HG03342 (cell line): Measurements from ENCODE around the gene DNAH2.
A peak's percentile ranks its signal among the peaks of the same experiment; 100 is the strongest.

Experiments used
- ATAC-seq: cut with Tn5 transposase; IDR thresholded peaks from one replicate; pipeline ENCODE4 v1.9.1; 2021; ENCODE audit warnings: mild to moderate bottlenecking, moderate library complexity; ENCODE audit not compliant: unreplicated experiment

DNAH2 gene

DNA sequence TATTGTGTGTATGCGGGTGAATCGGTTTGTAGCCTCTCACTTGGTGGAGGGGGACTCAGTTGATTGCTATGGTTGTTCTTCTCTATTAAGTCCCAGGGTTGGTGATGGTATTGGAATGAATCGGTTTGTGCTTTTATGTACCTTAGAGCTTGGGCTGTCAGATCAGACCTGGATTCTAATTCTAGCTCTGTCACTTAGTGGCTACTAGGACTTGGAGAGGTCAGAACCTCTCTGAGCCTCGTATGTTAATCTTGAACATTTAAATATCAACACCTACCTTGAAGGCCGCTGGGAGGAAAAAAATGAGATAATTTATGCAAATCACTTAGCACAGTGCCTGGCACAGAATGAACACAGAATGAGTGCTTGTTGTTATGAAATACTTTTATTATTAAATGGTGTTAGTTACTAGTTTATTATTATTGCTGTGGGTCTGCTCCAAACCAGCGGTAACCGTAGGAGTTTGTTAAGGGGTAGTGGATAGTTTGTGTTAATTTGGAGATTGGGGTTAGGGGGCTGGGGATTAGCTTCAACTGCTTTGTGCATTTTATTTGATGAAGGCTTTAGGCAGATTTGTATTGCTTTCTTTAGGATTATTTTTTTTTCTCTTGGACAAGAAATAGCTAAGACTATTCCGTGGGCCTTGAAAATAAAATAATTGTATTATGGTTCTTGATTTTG is 120.0 kb downstream of the DNAH2 start:
- ATAC-seq: no peak

DNA sequence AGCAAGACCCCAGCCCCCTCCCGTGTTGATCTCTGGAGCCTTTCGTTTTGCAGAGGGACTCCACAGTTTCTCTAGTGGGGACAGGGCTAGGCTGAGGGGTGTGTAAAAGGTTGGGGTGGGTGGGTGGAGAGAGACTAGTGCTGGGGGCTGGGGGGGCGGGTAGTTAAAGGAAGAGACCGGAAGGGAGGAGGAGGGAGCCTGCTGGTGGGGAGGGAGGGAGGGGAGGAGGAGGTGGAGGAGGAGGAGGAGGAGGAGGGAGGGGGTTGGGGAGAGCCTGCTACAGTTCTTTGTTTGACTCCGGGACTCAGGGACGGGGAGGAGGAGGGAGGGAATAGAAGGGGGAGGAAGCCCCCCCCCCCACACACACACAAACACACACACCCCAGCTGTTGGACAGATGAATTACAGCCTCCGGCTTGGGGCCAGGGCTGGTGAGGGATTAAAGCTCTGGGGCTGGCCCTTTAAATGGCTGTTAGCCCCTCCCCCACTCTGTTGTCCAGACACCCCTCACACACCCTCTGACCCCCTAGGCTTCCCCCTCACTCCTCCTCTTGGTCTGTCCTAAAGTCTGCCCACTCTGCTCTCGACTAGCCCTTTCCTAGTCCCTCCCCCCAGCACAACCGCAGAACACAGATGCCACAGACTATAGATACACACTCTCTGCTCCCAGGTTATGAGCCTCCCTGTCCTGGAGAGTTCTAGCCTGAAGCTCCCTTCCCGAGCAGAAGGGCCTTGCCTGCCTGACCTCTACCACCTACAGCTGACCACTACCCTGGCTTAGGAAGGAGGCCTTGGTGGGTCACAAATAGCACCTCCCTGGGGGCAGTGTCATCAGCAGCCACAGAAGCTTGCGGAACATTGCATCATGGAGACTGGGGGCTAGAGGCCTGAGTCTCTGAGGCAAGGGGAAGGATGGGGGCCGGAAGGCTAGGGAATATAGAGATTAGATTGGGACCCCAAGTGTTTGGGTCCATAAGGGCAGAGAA is 120.8 kb downstream of the DNAH2 start:
- no peak for ATAC-seq

DNA sequence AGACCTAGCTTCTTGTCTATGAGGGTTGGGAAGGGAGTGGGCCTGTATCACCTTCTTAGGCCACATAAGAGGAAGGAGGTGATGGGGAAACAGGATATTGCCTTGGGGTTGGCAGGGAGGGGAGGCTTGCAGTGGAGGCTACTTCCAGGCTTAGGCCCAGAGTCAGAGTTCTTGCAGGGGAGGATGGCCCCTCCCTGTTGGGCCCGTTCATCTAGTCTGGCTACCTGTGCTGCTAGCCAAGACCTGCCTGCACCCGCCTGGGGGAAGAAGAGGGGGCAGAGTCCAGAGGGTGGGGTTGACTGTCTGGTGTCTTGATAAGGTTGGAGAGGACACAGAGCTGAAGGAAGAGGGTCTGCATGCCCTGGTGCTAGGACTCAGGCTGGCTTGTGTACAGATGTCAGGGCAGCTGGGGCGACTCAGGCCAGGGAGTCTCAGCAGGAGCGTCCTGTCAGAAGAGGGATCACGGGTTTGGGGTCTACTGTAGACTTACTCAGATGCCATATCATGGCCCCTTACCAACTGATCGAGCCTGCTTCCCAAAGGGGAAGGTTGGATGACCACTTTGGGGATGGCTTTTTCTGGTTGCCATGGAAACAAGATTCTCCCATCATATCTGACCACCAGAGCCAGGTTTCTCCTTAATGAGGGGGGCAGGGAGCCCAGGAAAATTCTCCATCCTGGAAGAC is 121.8 kb downstream of the DNAH2 start:
- no peak for ATAC-seq

DNA sequence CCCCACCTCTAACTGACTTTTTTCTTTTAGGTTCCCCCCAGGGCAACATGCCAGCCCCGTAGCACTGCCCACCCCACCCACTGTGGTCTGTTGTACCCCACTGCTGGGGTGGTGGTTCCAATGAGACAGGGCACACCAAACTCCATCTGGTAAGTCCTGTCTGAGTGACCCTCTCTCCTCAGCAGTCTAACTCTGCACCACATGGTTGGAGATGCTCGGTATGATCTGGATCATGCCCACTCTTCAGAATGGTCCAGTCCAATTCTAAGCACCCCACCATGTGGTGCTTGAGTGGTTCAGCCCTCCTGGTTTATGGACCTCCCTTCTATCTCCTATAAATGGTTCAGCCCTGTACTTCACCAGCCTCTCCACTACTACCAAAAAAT is 122.3 kb downstream of the DNAH2 start:
- no peak for ATAC-seq

DNA sequence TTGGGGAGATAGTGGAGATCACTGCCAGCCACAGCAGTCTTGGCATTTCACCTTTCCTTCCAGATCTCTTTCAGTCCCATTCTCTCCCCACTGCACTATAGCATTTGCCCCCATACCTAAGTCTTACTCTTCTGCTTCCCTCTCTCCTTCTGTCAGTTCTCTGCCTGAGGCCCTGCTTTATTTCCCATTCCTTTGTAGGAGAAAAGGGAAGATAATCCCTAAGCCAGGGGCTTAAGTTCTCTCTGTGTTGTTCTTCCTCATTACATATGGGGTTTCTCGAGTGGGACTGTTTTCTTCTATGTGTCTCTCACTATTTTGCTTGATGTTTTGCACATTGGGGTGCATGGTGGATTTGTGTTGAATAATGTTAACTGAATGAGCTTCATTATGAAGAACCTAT is 122.9 kb downstream of the DNAH2 start:
- no peak for ATAC-seq

DNA sequence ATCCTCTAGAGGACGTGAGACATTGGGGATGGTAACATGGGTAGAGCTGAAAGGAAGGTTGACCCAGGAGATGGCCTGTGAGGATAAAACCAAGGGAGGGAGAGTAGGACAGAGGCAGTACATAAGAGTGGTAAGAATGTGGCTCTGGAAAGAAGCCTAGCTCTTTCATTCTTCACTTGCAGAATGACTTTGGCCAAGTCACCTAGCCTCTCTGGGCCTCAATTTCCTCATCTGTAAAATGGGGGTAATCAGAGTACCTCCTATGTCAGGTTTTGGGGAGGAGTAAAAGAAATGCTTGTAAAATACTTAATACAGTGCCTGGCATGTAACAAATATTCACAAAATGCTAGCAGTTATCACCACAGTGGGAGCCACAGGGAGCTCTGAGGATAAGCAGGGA is 123.3 kb downstream of the DNAH2 start:
- ATAC-seq: no peak

DNA sequence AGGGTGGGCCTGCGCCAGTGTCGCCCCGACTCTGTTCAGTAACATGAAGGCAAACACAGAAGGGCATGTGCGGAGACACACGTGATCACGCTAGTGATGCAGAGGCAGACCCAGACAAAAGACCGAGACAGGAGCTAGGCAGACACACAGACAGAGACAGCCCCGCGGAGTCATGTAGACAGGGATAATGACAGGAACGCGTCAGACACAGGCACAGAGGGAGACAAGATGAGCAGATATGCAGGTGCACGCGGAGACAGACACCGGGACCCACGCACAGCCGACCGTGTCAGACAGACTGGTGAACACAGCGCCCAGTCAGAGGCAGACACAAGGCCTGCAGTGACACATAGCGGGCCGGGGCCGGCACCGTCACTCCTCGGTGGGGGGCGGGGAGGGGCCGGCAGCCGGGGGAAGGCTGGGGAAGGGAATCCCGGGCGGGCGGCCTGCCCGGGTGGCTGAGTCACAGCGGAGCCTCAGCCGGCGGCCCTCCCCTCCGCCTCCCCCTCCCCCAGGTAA is 123.9 kb downstream of the DNAH2 start:
- peak; percentile 5 for ATAC-seq

DNA sequence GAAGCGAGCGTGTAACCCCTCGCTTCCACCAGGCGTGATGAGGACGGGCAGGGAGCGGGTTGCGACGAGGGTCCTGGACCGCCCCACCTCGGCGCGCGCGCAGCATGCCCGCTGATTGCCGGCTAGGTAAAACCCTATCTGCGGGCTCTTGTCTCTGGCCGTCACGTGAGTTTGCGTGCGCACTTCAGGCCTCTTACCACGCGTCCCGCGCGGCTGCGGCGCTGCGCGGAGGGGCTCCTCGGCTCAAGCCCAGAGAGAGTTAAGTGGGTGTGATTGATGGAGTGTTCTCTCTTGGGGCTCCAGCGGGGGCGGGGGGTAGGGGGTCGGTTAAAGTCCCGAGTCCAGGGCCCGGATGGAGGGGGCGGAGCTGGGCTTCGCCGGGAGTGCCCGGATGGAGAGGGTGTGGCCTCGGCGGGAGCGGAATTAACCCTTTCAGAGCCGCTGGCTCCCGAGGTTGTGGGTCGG is 124.4 kb downstream of the DNAH2 start:
- ATAC-seq: peak; percentile 24

DNA sequence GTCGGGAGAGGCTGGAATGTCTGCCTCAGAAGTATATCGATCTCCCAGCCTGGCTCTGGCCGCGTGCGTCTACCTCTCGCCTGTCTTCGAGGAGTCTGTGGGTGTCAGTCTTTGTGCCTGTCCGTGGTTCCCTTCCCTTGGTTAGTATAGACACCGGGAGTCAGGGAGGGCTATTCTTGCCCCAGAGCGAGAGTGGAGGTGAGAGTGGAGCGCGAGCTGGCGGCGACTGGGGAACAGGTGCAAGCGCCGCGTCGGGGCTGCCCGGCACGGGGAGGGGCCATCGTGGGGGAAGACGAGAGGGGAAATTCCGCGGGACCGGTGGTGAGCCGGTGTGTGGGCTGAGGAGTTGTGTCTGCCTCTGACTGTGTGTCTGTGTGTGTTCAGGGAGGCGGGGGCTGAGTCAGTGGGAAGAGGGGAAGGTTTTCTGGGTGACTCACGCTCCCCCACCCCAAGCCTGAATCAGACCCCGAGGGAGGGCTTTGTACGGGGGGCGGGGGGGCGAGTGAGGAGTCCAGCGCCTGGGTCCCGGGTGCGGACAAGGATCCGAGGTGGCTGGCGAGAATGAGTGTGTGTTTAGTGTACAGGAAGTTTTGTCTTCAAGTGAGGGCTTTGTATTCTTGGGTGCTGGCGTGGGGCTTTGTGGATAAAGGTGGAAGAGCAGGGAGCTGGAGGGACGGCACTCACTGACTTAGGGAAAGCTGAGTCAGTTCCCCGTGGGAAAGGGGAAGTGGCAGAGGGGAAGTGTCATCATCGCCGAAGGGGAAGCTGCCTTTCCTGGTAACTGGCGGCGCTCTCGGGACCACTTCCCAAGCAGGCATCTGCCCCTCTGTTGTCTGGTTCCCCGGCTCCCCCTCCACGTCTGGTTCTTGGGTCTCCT is 125.1 kb downstream of the DNAH2 start:
- ATAC-seq: peak; percentile 22

DNA sequence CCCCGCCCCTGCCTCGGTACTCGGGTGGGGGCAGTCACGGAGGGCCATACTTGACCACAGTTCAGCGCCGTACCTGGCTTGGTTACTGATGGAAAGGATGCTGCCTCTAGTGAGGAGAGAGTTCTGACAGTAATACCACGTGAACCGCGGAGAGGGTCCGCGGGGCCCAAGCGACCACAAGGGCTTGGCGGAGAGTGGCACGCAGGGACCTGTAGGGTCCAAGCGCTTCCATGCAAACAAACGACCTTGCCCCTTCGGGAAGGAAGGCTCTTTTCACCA is 125.7 kb downstream of the DNAH2 start:
- ATAC-seq: no peak

DNA sequence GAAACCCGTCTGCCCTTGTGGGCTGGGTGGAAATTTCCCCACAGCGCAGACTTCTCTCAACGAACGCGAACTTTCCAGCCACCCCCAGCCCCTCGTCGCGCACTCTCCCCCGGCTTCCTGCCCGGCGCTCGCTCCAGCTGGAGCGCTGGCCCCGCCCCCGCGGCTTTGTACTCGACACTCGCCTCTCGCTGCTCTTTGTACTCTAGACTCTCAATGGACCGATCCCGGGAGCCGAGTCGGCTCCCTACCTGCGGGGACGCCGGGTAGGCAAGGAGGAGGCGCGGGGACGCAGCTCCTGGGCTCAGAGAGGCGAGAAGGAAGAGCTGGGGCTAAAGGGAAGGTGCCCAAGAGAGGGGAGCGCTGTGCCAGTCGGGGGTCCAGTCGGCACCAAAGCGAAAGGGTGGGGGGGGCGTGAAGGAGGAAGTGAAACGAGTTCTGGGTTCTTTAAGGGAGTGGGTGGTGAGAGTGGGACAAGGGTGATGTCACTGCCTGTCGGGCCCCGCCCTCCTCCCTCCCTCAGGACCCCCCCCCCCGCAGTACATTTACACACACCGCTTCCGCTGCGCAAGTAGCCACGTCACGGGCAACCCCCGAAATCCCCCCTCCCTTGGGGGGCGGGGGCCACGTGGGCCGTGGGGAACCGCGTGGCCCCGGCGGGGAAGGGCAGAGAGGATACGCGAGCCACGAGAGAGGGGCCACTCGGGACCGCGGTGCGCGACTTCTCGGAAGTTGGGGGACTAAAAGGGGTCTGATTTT is 126.2 kb downstream of the DNAH2 start:
- ATAC-seq: peak; percentile 18

DNA sequence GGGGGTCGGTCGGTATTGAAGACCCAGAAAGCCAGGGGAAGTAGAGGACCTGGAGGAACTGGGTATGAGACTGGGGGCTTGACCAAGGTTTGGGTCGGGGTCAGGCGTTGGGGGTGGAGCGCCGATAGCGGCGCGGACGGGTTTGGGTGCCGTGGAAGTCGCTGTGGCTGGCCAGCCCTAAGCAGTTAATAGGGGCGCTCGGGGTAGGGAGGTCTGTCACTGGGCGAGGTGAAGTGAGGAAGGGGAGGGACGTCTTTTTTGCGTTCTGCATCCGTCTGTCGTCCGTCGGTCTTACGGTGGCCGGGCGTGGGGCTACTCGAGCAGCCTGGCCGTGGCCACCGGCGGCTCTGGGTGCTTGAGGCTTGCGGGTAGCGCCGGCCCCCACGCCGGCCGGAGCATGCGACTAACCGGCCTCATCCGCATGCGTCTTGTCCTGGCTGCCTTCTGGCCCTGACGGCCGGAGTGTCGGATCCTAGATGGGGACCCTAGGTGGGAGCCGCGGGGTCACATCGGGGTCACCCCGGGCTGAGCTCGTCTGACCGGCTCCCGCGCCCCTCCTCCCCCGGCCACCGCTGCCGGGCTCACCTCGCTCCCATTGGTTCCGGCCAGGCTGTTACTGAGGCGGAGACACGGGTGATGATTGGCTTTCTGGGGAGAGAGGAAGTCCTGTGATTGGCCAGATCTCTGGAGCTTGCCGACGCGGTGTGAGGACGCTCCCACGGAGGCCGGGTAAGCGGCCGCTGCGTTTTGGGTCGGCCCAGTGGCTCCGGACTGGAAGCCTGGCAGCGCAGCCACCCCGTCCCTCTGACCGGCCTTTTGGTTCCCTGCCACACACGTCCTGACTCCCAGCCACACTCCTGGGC is 127.0 kb downstream of the DNAH2 start:
- peak; percentile 48 for ATAC-seq

DNA sequence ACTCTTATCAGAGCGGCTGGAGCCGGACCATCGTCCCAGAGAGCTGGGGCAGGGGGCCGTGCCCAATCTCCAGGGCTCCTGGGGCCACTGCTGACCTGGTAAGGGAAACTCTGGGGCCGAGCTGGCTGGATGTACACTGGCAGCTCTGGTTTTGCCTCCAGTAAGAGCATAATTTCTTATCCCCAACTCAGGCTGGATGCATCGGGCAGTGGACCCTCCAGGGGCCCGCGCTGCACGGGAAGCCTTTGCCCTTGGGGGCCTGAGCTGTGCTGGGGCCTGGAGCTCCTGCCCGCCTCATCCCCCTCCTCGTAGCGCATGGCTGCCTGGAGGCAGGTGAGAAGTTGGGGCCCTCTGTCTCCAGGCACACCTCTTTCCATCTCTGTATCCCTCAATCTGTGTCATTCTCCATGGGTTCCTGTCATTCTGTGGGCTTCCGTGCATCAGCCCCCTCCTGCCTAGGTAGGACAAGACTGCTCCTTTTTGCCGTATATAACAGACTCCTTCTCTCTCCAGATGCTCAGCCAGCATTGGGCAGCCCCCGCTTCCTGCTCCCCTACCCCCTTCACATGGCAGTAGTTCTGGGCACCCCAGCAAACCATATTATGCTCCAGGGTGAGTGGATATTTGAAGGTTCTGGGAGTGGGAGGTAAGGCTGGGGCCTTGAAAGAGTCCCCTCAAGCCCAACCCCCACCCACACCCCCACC is 128.0 kb downstream of the DNAH2 start:
- ATAC-seq: no peak

DNA sequence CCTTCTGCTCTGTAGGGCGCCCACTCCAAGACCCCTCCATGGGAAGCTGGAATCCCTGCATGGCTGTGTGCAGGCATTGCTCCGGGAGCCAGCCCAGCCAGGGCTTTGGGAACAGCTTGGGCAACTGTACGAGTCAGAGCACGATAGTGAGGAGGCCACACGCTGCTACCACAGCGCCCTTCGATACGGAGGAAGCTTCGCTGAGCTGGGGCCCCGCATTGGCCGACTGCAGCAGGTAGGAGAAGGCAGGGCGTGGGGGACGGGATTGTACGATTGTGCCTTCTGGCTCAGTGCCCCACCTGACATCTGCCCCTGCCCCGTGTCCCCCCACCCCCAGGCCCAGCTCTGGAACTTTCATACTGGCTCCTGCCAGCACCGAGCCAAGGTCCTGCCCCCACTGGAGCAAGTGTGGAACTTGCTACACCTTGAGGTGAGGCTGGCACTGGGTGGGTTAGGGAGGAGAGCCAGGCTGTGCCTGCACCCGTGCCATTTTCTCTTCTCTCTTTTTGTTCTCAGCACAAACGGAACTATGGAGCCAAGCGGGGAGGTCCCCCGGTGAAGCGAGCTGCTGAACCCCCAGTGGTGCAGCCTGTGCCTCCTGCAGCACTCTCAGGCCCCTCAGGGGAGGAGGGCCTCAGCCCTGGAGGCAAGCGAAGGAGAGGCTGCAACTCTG is 128.7 kb downstream of the DNAH2 start:
- ATAC-seq: no peak

DNA sequence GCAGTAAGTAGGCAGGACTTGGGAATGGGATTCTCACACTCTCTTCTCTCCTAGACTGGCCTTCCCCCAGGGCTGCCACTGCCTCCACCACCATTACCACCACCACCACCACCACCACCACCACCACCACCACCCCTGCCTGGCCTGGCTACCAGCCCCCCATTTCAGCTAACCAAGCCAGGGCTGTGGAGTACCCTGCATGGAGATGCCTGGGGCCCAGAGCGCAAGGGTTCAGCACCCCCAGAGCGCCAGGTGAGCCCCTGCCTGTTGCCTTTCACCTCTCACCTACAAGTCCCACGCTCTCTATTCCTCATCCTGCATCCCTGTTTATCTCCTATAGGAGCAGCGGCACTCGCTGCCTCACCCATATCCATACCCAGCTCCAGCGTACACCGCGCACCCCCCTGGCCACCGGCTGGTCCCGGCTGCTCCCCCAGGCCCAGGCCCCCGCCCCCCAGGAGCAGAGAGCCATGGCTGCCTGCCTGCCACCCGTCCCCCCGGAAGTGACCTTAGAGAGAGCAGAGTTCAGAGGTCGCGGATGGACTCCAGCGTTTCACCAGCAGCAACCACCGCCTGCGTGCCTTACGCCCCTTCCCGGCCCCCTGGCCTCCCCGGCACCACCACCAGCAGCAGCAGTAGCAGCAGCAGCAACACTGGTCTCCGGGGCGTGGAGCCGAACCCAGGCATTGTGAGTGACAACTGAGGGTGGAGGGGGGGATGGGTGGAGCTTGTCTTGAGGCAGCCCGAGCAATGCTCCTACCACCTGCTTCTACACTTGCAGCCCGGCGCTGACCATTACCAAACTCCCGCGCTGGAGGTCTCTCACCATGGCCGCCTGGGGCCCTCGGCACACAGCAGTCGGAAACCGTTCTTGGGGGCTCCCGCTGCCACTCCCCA is 129.5 kb downstream of the DNAH2 start:
- ATAC-seq: no peak

DNA sequence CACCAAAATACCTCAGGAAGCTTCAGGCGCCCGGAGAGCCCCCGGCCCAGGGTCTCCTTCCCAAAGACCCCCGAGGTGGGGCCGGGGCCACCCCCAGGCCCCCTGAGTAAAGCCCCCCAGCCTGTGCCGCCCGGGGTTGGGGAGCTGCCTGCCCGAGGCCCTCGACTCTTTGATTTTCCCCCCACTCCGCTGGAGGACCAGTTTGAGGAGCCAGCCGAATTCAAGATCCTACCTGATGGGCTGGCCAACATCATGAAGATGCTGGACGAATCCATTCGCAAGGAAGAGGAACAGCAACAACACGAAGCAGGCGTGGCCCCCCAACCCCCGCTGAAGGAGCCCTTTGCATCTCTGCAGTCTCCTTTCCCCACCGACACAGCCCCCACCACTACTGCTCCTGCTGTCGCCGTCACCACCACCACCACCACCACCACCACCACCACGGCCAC is 130.6 kb downstream of the DNAH2 start:
- ATAC-seq: no peak

DNA sequence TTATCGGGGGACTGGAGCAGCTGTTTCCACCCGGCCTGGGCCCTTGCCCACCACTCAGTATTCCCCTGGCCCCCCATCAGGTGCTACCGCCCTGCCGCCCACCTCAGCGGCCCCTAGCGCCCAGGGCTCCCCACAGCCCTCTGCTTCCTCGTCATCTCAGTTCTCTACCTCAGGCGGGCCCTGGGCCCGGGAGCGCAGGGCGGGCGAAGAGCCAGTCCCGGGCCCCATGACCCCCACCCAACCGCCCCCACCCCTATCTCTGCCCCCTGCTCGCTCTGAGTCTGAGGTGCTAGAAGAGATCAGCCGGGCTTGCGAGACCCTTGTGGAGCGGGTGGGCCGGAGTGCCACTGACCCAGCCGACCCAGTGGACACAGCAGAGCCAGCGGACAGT is 131.2 kb downstream of the DNAH2 start:
- ATAC-seq: no peak
